ENCODE data around the gene FGFR3.
"Not testable (repeated sequence)": the region's sequence is repeated elsewhere in the genome, so short reads cannot be mapped to it uniquely, and the experiment has no call there.

The FGFR3 gene

GRCh38 chr4:1821679-1822567, 28.8 kb downstream of the FGFR3 start:
- no peak for DNase-seq

- DNase-seq, result no peak
Observed at GRCh38 chr4:1822568-1823544, 29.8 kb downstream of the FGFR3 start.

DNA sequence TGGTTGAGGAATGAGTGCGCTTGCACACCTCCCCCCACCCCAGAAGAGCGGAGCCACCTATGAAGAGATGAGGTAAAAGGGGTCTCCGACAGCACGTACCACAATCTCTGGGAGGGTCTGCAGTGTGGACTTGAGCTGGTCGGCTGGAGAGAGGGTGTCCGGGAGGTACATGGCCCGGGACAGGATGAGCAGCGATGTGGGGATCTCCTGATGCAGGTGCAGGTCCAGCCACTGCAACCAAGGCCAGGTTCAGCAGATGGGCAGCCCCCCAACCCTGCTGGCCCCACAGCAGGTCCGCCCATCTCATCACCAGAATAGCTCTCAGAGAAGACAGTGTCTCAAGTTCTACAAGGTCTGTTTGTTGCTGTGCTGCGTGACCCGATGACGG, 30.4 kb downstream of the FGFR3 start:
- DNase-seq, result no peak

GRCh38 chr4:1824746-1825145, 31.7 kb downstream of the FGFR3 start:
- DNase-seq, result no peak

- no peak for DNase-seq
Observed at GRCh38 chr4:1825326-1825725, 32.2 kb downstream of the FGFR3 start.

- DNase-seq, result no peak
Observed at GRCh38 chr4:1826531-1827350, 33.6 kb downstream of the FGFR3 start.

DNA sequence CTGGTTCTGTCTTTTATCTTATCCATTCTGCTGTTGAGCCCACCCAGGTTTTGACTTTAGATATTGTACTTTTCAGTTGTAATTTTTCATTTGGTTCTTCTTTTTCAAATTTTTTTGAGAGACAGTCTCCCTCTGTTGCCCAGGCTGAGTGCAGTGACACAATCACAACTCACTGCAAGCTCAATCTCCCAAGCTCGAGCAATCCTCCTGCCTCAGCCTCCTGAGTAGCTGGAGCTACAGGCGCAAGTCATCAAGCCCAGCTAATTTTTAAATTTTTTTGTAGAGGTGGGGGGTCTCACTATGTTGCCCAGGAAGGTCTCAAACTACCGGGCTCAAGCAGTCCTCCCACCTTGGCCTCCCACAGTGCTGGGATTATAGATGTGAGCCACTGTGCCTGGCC, 37.1 kb downstream of the FGFR3 start:
- no peak for DNase-seq

- no peak for DNase-seq
Observed at GRCh38 chr4:1830642-1831228, 37.6 kb downstream of the FGFR3 start.

DNA sequence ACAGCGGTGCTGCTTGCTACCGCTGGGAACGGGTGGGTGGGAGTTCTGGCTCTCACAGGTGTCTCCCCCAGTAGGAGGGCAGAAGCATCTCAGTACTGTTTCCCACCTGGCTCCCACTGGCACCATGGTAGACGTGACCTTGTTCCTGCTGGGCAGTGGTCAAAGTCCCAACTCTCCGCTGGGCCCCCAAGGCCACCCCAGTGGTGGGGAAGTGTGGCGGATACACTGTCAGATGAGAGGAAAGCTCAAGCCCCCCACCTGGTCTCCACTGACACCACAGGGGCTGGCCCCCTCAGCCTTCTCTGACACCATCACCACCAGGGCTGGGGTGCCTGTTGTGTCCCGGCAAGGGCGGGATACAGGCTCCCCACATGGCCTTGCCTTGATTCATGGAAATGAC, 38.2 kb downstream of the FGFR3 start:
- no peak for DNase-seq

DNA sequence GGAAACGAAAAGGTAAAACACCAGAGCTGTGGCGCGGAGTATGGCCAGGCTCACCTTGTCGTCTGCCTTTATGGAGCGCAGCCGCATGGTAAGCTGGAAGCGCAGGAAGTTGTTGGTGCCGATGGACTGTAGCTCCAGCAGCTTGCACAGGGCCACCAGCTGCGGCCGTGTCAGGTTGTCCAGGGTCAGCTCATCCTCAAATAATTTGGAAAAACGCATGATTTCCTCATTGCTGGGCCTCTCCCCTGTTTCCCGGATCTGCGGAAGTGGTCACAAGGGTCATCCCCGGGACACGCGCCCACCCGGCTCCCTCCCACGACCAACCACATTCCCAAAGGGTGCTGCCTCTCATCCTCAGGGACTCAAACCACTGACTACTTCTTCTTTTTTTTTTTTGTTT, 39.6 kb downstream of the FGFR3 start:
- no peak for DNase-seq

- no peak for DNase-seq
Observed at GRCh38 chr4:1833307-1834046, 40.4 kb downstream of the FGFR3 start.

DNA sequence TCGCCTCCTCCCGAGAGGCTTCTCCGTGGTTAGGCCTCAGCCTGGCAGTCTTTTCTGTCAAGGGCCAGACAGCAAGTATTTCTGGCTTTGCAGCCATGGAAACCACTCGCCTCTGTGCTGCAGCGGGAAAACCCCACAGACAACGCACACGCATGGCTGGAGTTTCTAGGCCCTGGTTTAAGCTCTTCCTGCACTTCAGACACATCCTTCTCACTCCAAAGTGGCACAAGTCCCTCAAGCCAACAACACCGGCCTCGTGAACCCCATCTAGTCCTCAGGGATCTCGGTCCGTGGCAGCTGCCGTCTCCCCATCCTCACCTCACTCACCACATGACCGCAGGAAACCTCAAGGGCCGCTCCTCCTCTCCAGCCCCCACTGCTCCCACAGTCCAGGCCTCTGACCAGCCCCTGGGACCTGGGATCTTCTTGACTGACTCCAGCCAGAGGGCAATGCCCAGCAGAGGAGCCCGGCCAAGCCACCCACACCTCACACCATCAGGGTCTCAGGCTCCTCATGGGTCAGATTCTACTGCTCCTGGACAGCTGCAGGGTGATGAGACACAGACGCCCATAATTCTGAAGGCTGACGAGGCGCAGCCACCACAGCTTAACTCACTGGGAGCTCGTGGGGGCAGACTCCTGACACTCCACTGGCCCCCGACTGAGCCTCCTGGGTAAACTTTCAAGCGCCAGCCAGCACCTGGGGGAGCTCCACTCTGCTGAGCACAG, 41.1 kb downstream of the FGFR3 start:
- DNase-seq, result no peak

- not testable (repeated sequence) for DNase-seq
Observed at GRCh38 chr4:1835836-1836235, 42.7 kb downstream of the FGFR3 start.

GRCh38 chr4:1836650-1837049, 43.6 kb downstream of the FGFR3 start:
- no peak for DNase-seq

DNA sequence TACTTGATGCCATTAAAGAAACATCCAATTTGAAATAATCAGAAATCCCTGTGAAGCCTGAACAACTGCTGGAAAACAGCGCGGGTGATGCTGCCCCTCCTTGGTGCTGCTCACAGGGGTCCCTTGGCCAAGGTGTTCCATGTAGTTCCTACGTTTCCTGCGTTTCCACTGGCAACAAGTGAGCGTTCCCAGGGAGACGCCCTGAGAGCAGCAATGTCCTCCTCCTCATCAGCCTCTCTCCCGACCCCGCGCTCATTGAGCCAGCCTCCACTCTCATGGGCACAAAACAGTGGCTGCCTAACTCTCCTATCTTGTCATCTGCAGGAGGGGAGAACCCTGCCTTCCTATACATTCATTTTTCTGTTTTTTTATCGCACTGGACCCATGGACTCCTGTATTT, 44.0 kb downstream of the FGFR3 start:
- DNase-seq, result no peak

DNA sequence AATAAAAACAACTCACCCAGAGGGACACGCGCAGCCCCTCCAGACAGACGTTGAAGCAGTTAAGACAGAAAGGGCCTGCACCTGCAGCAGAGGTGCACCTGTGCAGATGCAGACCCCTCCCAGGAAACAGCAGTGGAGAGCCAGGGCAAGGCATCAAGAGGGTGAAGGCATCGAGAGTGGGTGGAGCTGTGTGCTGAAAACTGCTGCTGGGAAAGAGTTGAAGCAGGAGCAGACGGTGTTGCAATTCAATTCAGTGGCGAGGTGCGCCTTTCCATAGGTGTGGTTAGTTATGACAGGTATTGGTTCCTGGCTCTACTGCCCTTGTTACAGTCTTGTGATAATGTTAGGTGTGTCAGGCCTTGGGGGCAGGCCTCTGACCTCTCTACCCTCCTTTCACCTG, 46.2 kb downstream of the FGFR3 start:
- no peak for DNase-seq

DNA sequence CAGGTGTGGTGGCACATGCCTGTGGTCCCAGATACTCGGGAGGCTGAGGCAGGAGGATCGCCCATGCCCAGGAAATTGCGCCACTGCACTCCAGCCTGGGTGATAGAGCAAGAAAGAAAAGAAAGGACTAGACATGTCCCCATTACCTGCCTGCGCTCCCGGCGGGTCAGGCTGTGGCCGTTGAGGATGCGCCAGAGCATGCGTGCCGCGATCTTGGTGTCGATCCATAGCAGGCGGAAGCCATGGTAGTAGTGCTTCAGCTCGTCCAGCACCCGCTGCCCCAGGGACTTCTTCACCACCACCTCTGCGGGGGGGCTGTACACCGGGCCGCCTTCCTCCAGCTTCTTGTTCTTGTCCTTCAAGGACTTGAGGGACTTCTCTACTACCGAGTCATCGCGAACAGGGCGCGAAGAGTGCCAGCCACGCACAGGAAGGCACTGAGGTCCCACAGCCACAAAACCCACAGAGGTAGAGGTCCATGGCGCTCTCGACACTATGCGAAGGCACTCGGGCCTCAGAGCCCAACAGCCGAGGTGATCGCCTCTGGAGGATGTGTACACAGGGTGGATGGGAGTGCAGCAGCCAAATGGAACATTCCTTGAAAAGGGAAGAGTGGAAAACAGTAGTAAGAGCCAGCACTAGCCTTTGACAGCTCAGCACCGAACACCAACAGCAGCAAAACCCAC, 48.3 kb downstream of the FGFR3 start:
- DNase-seq, result no peak

DNA sequence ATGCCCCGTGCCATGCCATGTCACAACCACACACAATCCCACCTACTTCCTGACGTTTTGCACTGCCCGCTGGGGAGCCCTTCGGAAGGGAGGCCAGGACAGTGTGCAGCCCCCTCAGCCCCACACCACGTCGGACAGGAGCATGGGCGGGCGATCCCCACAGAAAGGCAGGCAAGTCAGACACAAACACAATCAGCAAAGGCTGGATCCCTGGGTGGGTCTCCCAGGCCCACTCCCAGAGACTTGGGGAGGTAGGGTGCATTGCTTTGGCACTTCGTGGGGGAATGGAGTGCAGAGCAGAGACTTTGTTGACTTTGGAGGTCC, 48.8 kb downstream of the FGFR3 start:
- DNase-seq, result no peak

DNA sequence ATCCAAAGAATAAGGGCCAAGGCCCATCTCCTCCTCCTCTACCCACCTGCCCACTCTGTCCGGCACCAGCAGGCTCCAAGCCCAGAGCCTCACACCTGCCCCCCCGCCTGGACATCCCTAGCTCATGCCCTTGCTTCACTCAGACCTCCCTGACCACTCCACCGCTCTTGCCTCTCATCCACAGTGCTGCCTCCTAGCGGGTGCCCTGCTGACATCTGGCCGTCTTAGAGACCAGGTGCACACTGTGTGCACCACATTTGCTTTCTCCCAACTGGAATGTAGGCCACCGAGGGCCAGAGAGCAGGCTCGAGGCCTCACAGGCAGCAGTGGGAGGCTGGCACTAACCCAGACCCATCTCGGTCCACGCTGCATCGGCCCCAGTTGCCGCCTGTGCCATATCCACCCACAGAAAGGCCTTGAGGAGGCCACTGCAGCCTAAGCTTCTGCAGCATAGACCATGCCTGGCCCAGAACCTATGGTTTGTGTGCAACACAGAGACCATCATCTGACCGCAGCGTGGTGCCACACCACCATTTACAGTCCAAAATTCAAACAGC, 49.3 kb downstream of the FGFR3 start:
- no peak for DNase-seq

GRCh38 chr4:1842993-1843448, 49.9 kb downstream of the FGFR3 start:
- DNase-seq, result no peak

All from NCI-H69 (cell line).